H1 (cell line): ENCODE measurements around the gene TMEM45B. TPM values are rescaled to one million over a fixed set of nuclear protein-coding genes. Genes with fewer than 3 reads are reported as not detected.

ENCODE experiments used
- ASH2L ChIP-seq: fragments of 200-600, 300-600 bp; sonication (generic); IDR thresholded peaks from one replicate; pipeline ENCODE4 v1.7.1; 2017; ENCODE audit warnings: low read length
- GTF2F1 ChIP-seq: IDR thresholded peaks from 2 replicates; pipeline ENCODE4 v1.6.1; 2012; ENCODE audit warnings: low read depth, low read length, improper control_type of control experiment, borderline replicate concordance
- NRF1 ChIP-seq: IDR thresholded peaks from 2 replicates; pipeline ENCODE4 v1.6.1; 2011; ENCODE audit warnings: mild to moderate bottlenecking, low read depth, low read length, improper control_type of control experiment
- SIRT6 ChIP-seq: IDR thresholded peaks from one replicate; pipeline ENCODE4 v1.7.1; 2012; ENCODE audit warnings: low read length, inconsistent platforms
- polyA plus RNA-seq, 7 experiments: library from polyadenylated mRNA; depleted of rRNA in 3 of 7; stranded (reverse) in 5 of 7; unstranded in 2 of 7; fragments of >200 nt in 5 of 7; fragments of 200-250 nt in 2 of 7; gene quantifications; 1 replicate in 5 of 7; 2 replicates in 1 of 7; 4 replicates in 1 of 7; pipeline versions ENCODE4 v1.2.1 to v1.2.3, GENCODE V29; 2011 to 2013; ENCODE audit warnings: missing spikeins in 2 of 7, mixed read lengths in 2 of 7
- total RNA-seq: library from RNA; stranded (reverse); fragmentation: NEBNext Ultra II Directional; extraction: Animal tissue kit (Norgen Biotek cat#: 25700); gene quantifications from 2 replicates; pipeline ENCODE4 v1.2.1, GENCODE V29; 2021
- TF ChIP-seq, protein P1 (sequence below): IDR thresholded peaks from 2 replicates; pipeline ENCODE4 v1.6.1; 2011; ENCODE audit warnings: low read length, improper control_type of control experiment

Gene TMEM45B
- total and polyA plus RNA-seq, 2 of the 8 experiments (the other 6 are each of a cell fraction or from before 2014, with no cell fraction given) = 0.23 TPM; not detected in 1

DNA sequence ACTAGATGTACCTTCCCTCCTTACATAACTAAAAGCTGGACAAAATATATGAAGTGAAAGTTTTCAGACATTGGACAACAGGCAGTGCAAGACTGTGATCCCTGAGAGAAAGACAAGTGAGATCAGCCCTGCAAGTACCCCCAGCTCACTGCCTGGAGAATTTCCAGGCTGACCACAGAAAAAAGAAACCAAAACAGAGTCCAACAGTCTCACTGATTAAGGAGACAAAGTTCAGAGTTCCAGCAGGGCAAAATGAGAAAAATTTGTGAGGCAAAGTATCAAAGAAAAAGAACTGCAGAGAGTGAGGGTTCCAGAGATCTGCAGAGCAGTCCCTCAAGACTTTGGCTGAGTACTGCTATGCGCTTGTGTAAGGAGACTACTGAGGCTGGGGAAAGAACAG, 47.3 kb upstream of the TMEM45B start (continued):
- TF ChIP-seq, protein P1, sequence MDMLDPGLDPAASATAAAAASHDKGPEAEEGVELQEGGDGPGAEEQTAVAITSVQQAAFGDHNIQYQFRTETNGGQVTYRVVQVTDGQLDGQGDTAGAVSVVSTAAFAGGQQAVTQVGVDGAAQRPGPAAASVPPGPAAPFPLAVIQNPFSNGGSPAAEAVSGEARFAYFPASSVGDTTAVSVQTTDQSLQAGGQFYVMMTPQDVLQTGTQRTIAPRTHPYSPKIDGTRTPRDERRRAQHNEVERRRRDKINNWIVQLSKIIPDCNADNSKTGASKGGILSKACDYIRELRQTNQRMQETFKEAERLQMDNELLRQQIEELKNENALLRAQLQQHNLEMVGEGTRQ = no peak
- TF ChIP-seq NRF1 (no peak), SIRT6 (no peak), GTF2F1 (no peak), ASH2L (no peak)
